Peyer's patch (tissue), 4 donors: ENCODE data around the gene MYCN.

Source experiments
- POLR2A ChIP-seq, 2 donors: fragments of 450-650 bp; IDR thresholded peaks; one replicate each; pipeline ENCODE4 v1.5.1; 2017; ENCODE audit warnings: antibody characterized with exemption in 2 of 2, mild to moderate bottlenecking in 2 of 2, moderate library complexity in 2 of 2
- TF ChIP-seq, protein P1 (sequence below), 6 experiments: fragments of 450-650 bp in 4 of 6; fragments of 200-600 bp in 2 of 6; sonication (generic) in 1 of 6; IDR thresholded peaks; one replicate each; pipeline ENCODE4 v1.5.1; 2017 to 2019; ENCODE audit warnings: antibody characterized with exemption in 6 of 6, mild to moderate bottlenecking in 3 of 6, moderate library complexity in 1 of 6

GRCh38 chr2:15959331-15960153 is 19.2 kb downstream of the MYCN start:
- TF ChIP-seq, protein P1, sequence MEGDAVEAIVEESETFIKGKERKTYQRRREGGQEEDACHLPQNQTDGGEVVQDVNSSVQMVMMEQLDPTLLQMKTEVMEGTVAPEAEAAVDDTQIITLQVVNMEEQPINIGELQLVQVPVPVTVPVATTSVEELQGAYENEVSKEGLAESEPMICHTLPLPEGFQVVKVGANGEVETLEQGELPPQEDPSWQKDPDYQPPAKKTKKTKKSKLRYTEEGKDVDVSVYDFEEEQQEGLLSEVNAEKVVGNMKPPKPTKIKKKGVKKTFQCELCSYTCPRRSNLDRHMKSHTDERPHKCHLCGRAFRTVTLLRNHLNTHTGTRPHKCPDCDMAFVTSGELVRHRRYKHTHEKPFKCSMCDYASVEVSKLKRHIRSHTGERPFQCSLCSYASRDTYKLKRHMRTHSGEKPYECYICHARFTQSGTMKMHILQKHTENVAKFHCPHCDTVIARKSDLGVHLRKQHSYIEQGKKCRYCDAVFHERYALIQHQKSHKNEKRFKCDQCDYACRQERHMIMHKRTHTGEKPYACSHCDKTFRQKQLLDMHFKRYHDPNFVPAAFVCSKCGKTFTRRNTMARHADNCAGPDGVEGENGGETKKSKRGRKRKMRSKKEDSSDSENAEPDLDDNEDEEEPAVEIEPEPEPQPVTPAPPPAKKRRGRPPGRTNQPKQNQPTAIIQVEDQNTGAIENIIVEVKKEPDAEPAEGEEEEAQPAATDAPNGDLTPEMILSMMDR (IDR thresholded peaks at IDR 0.05): no peak
- no peak for TF ChIP-seq POLR2A (IDR thresholded peaks at IDR 0.05)
